Chondrocyte (in vitro differentiated cells): Measurements from ENCODE around the gene METTL22. TPM values are rescaled to one million over a fixed set of nuclear protein-coding genes. Genes with fewer than 3 reads are reported as not detected.

Experiments
- DNase-seq: peaks from one replicate; pipeline ENCODE4 v3.0.0; 2021; ENCODE audit warnings: mixed read lengths, low spot score
- H3K27ac Mint-ChIP-seq: one replicate; pipeline ENCODE4 v1.8.0; 2021; ENCODE audit warnings: mild to moderate bottlenecking, moderate library complexity, mixed read lengths; ENCODE audit not compliant: unreplicated experiment
- H3K27me3 Mint-ChIP-seq: 2 replicates; pipeline ENCODE4 v1.8.0; 2021; ENCODE audit warnings: low read depth, mixed read lengths
- H3K36me3 Mint-ChIP-seq: 2 replicates; pipeline ENCODE4 v1.8.0; 2021; ENCODE audit warnings: low read depth, mixed read lengths
- H3K4me1 Mint-ChIP-seq: 2 replicates; pipeline ENCODE4 v1.8.0; 2021; ENCODE audit warnings: low read depth, mild to moderate bottlenecking, mixed read lengths
- H3K4me3 Mint-ChIP-seq: one replicate; pipeline ENCODE4 v1.8.0; 2021; ENCODE audit warnings: mild to moderate bottlenecking, moderate library complexity, mixed read lengths; ENCODE audit not compliant: unreplicated experiment
- H3K9me3 Mint-ChIP-seq: 2 replicates; pipeline ENCODE4 v1.8.0; 2021; ENCODE audit warnings: low read depth, mixed read lengths
- CTCF ChIP-seq: fragments of 200-600 bp; sonication (generic); IDR thresholded peaks from 2 replicates; pipeline ENCODE4 v1.5.0; 2021; ENCODE audit warnings: antibody characterized with exemption, mild to moderate bottlenecking, moderate library complexity
- total RNA-seq: library from RNA; stranded (reverse); gene quantifications from 3 replicates; pipeline ENCODE4 v1.2.1, GENCODE V29; 2021

The METTL22 gene
- total RNA-seq, 1 donor from 2014 or later, result 39.9 TPM

DNA sequence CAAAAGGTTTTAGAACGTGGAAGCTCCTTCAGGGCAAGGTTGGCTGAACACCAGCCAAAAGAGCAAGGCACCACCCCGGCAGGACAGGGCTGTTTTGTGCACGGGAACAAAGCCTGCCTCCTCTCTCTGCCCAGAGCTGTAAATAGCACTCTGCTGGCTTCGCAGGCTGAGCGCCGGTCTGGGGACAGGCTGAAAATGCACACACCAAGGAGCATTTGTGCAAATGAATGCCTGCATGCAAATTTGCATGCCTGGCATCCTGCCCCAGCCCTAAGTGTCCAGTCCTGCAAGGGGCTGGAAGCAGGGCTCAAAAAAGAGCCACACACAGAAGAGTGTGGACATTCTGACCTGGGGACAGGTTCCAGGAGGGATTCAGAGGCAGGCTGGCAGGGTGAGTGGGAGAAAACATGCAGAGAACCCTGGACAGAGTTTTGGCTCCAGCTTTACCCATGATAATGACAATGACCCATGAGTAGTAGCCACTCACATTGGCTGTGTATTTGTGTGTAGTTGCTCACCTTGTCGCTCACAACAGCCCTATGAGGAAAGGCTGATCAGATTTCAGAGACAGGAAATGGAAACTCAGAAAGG lies 64.6 kb downstream of the METTL22 start:
- TF ChIP-seq CTCF, result no peak
- H3K4me3 Mint-ChIP-seq, result no peak overlapping the region
- no peak for DNase-seq
- H3K27ac Mint-ChIP-seq, result no peak overlapping the region
- H3K36me3 Mint-ChIP-seq, result peaks cover 6% of the 10 kb centered on the region
- H3K4me1 Mint-ChIP-seq, result peaks cover 6% of the 10 kb centered on the region
- H3K27me3 Mint-ChIP-seq, result no peaks in the 10 kb centered on the region
- H3K9me3 Mint-ChIP-seq, result peaks cover 17% of the 10 kb centered on the region

DNA sequence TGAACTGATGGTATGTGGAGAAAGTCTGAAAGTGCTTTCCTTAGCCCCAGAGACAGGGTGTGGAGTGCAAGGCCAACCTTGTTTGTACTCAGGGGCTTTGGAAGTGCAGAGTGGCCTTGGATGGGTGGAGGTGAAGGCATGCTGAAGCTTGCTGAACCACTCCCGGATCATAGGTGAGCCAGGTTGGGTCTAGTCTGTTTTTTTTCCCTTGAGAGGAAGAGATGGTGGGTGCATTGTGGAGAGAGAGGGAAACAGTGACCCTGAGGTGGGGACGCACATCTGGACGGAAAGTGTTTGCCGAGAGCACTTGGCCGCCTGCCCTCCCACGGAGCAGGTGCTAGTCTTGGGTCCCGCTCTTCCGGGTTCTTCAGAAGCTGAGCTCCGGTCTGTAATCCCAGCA lies 65.4 kb downstream of the METTL22 start:
- no peak for DNase-seq
- H3K36me3 Mint-ChIP-seq, result peaks cover 6% of the 10 kb centered on the region
- peaks cover 6% of the 10 kb centered on the region for H3K4me1 Mint-ChIP-seq
- no peak overlapping the region for H3K4me3 Mint-ChIP-seq
- H3K27ac Mint-ChIP-seq, result no peak overlapping the region
- no peaks in the 10 kb centered on the region for H3K27me3 Mint-ChIP-seq
- TF ChIP-seq CTCF, result no peak
- peaks cover 17% of the 10 kb centered on the region for H3K9me3 Mint-ChIP-seq

DNA sequence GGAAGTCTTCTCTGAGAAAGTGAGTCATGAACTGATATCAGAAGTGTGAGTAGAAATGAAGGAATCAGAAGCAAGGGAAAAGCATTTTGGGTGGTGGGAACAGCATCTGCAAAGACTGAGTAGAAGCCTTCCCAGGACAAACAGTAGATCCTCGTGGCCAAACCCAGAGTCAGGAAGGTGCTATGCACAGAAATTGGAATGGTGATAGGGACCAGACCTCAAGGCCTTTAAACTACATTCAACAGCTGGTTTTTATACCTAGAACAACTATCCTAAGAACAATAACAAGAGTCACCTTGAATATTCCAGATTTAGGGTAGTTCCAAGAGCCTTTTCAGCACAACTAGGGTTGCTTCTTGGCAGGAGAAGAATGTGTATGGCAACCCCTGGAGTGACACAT lies 68.2 kb downstream of the METTL22 start:
- H3K27ac Mint-ChIP-seq, result no peak overlapping the region
- H3K4me3 Mint-ChIP-seq, result no peak overlapping the region
- TF ChIP-seq CTCF, result no peak
- peaks cover 6% of the 10 kb centered on the region for H3K4me1 Mint-ChIP-seq
- H3K9me3 Mint-ChIP-seq, result peaks cover 17% of the 10 kb centered on the region
- peaks cover 6% of the 10 kb centered on the region for H3K36me3 Mint-ChIP-seq
- H3K27me3 Mint-ChIP-seq, result no peaks in the 10 kb centered on the region
- no peak for DNase-seq

DNA sequence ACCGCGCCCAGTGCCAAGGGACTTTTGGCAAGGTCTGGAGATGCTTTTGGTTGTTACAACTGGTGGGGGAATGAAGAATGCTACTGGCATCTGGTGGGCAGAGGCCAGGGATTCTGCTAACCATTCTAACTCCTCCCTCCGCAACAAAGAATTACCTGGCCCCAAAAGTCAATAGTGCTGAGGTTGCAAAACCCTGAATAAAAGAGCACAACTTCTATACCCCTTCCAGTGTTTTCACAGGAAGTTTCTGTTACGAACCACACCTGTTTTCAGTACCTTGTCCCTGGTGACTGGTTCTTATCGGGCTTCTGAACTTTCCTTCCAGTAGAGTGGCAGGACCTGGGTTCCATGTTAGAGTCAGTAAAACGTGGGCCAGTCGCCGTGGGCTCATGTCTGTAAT lies 70.2 kb downstream of the METTL22 start:
- Mint-ChIP-seq H3K9me3 (peaks cover 17% of the 10 kb centered on the region), H3K27me3 (no peaks in the 10 kb centered on the region), H3K4me1 (no peaks in the 10 kb centered on the region), H3K27ac (no peak overlapping the region), H3K36me3 (peaks cover 6% of the 10 kb centered on the region), H3K4me3 (no peak overlapping the region)
- TF ChIP-seq CTCF, result no peak
- DNase-seq, result no peak

DNA sequence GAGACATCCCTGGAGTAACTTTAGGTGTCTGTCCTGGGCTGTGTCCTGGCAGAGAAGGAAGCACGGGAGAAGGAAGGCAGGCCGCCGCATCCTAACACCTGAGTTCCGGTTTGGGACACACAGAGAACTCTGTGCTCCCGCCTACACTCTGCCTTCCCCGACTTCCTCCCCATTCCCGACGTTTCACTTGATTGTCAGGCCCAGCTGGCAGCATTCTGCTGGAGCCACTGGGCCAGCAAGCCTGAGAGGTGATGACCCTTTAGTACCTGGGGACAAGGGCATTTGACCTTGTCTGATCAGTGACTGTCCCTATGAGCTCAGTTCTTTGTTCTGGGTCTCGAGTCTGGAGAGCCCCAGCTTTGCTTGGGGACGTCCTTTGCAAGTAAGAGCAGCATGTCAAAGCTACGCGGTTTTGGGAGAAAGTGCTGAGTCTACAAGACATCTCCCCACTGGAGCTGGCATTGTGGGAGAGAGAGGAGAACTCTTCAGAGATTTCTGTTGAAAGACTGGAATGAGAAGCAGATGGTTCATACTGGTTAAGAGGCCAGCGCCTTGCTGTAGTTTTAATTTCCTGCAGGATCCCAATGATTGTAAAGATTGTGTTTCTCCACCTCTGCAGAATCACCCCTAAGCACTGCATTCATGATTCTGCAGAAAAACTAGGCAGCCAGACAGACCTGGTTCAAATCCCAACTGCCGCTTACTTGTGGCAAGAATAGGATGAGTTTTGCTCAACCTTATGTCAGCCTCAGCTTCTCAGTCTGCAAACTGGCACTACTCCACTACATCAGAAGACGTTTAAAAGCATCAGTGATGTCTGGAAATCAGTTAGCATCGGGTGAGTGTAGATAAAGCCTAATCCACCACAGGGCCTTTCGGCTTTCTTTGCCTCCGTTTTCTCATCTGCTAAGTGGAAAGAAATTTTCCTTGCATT lies 73.6 kb downstream of the METTL22 start:
- Mint-ChIP-seq H3K27ac (no peak overlapping the region), H3K9me3 (peaks cover 8% of the 10 kb centered on the region), H3K4me1 (no peaks in the 10 kb centered on the region), H3K36me3 (peaks cover 1% of the 10 kb centered on the region), H3K4me3 (no peak overlapping the region), H3K27me3 (no peaks in the 10 kb centered on the region)
- TF ChIP-seq CTCF, result no peak
- no peak for DNase-seq
